Measurements from ENCODE around the gene NCKAP5.

Gene NCKAP5

DNA sequence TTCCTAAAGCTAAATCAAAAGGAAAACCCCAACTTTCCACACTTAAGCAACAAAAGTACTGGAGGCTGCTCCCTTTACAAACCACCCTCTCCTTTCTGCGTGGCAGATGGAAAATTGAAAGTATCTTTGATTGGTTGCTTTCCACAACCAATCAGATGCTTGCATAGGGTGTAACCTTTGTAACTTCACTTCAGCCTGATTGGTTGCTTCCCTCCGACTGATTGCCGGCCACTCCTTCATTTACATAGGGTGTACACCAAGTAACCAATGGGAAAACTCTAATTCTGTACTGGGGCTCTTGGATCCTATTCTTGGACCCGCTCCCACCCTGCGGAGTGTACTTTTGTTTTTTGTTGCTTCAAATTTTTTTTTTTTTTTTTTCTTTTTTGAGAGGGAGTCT, 297.7 kb downstream of the NCKAP5 start:
- DNase-seq (ENCODE audit: low spot score), result no peak
- TF ChIP-seq, protein P1, sequence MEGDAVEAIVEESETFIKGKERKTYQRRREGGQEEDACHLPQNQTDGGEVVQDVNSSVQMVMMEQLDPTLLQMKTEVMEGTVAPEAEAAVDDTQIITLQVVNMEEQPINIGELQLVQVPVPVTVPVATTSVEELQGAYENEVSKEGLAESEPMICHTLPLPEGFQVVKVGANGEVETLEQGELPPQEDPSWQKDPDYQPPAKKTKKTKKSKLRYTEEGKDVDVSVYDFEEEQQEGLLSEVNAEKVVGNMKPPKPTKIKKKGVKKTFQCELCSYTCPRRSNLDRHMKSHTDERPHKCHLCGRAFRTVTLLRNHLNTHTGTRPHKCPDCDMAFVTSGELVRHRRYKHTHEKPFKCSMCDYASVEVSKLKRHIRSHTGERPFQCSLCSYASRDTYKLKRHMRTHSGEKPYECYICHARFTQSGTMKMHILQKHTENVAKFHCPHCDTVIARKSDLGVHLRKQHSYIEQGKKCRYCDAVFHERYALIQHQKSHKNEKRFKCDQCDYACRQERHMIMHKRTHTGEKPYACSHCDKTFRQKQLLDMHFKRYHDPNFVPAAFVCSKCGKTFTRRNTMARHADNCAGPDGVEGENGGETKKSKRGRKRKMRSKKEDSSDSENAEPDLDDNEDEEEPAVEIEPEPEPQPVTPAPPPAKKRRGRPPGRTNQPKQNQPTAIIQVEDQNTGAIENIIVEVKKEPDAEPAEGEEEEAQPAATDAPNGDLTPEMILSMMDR (IDR thresholded peaks at IDR 0.05; ENCODE audit: extremely low read depth, insufficient read depth, missing control alignments), result no peak
- in situ Hi-C loops (cut with MboI; ENCODE audit: low pct_unique_long_range_greater_than_20kb, low sequenced_read_pairs, unreplicated experiment), result no loop called here

DNA sequence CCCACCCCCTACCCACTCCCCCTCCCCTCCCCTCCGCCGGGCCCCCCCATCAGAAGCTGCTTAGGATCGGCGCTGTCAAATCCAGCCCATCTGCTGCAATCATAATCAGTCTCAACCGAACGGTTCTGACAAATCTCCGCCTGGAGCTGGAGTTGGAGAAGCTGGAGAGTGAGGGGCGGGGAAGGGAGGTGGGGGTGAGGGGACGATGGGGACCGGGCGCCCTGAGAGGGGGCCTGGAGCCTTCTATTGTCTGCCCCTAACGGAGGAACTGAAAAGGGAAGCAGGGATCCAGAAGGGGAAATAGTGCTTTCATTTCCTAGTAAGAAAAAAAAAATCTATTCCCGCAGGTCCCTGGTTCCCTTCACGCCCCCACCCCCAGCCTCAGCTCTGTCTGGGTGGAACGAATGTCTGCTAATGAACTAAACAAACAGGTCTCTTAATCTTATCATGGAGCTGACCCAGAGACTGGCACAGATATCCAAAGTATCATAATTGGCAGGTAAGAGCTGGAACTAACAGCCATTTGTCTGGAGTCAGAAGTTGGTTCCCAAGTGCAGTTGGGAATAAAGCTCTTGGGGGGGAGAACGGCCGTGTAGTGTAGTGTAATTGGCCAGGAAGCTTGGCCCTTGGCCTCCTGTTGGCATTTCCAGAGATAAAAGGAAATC, 301.2 kb downstream of the NCKAP5 start:
- no peak for DNase-seq (ENCODE audit: low spot score)
- in situ Hi-C loops (cut with MboI; ENCODE audit: low pct_unique_long_range_greater_than_20kb, low sequenced_read_pairs, unreplicated experiment), result no loop called here
- TF ChIP-seq, protein P1 (IDR thresholded peaks at IDR 0.05; ENCODE audit: extremely low read depth, insufficient read depth, missing control alignments), result no peak

DNA sequence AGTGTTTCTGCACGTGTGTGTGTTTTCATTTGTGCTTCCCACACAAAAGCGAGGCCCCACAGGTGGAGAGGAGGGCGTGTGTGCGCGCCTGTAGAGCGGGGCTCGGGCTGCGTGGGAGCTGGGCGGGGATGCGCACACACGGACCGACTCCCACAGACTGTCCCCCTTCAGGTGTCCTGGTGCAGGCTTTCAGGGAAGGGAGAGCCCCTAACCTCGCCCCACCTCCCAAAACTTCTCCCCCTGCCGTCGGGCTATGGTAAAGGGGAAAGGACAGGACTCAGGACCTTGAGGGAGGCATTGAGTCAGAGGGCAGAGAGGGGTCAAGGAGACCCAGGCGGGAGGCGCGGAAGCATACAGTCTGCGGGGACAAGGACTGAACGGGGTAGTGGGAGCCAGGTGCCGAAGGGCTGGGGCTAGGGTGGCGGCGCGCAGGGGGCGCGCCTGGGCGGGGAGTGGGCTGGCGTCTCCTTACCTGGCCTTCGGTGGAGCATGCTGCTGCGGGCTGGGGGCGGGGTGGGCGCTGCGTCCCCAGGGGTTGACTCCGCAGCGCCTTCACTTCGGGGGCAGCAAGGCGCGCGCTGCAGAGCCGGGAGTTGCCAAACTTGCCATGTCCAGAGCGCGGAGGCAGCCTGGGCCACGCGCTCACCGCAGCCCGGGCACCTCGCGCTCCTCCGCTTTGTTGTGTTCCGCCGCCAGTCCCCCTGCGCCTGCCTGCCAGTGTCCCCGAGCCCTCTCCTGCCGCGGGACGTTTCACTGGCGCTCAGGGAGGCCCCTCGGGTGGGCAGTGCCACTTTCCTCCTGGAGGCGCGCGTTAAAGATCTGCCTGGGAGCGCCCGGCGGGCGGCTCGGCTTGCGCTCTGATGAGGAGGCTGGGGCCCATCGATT, 302.0 kb downstream of the NCKAP5 start:
- in situ Hi-C loops (cut with MboI; ENCODE audit: low pct_unique_long_range_greater_than_20kb, low sequenced_read_pairs, unreplicated experiment), result no loop called here
- peak; percentile 19 for DNase-seq (ENCODE audit: low spot score)
- TF ChIP-seq, protein P1 (IDR thresholded peaks at IDR 0.05; ENCODE audit: extremely low read depth, insufficient read depth, missing control alignments), result no peak

DNA sequence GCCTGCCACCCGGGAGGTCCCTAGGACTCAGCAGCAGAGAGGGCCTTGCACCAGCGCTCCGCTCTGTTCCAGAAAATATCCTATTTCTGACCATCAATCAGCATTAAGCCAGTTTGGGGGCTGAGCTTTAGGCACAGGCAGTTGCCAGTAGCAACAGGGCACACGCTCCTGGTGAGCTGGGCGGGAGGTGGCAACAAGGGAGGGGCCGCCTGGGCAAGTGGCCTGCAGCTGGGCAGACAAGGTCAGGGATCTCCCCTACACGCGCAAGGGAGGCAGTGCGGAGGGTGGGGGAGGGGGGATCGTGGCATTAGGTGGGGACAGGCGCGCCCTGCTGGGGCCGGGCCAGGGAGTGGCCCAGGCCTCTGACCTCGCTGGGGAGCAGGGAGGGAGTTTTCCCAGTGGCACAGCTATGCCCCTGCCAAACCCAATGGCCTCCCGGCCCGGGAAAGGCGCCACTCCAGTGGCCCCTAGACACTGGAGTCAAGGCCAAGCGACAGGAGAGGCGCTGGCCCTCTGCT, 302.8 kb downstream of the NCKAP5 start:
- no peak for DNase-seq (ENCODE audit: low spot score)
- TF ChIP-seq, protein P1 (IDR thresholded peaks at IDR 0.05; ENCODE audit: extremely low read depth, insufficient read depth, missing control alignments), result no peak
- in situ Hi-C loops (cut with MboI; ENCODE audit: low pct_unique_long_range_greater_than_20kb, low sequenced_read_pairs, unreplicated experiment), result no loop called here

DNA sequence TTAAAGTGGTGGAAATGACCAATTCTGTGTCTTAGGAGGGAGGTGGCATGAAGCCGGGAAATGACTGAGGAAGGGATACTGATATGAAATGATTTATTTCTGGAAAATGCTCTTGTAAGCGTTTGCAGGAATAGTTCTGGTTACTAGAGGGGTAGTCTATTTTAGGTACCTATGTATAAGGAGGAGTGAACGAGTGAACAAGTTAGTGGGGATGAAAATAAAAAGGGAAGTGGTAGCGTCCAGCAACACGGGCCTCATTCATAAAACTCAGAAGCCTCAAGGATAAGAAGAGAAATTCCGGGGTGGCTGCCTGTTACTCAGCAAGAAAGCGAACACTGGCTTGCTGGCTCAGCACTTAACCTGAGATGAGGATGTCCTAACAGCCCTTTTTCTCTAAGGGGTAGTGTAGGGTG, 303.3 kb downstream of the NCKAP5 start:
- in situ Hi-C loops (cut with MboI; ENCODE audit: low pct_unique_long_range_greater_than_20kb, low sequenced_read_pairs, unreplicated experiment), result no loop called here
- TF ChIP-seq, protein P1 (IDR thresholded peaks at IDR 0.05; ENCODE audit: extremely low read depth, insufficient read depth, missing control alignments), result no peak
- DNase-seq (ENCODE audit: low spot score), result no peak

DNA sequence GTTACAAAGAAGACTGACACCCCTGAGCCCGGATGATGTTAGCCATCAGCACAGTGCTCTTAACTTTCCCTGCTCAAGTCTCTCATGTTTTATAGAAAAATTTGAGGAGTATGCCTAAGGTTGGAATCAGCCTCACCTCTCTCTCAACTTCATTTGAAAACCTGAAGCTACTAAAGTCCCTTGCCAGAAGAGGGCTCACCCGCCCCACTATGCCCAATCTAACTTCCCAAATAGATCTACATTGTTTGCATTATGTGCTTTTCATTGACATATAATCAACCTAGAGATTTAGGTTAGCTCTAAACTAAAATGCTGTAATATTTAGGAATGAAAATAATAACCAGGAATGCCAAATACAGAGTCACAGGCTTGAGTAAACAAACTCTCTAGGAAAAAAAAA, 305.4 kb downstream of the NCKAP5 start:
- DNase-seq (ENCODE audit: low spot score), result no peak
- in situ Hi-C loops (cut with MboI; ENCODE audit: low pct_unique_long_range_greater_than_20kb, low sequenced_read_pairs, unreplicated experiment), result no loop called here

More for the DNA sequence above, 305.4 kb downstream of the NCKAP5 start:
- TF ChIP-seq, protein P1 (IDR thresholded peaks at IDR 0.05; ENCODE audit: extremely low read depth, insufficient read depth, missing control alignments), result no peak
